Hippocampal formation (tissue), 2 donors: ENCODE data around the gene IL36G.
A peak's percentile ranks its signal among the peaks of the same experiment; 100 is the strongest.
"Not testable (repeated sequence)": the region's sequence is repeated elsewhere in the genome, so short reads cannot be mapped to it uniquely, and the experiment has no call there.

Experiments used
- DNase-seq, 2 donors: peaks; one replicate each; lab custom pipeline; 2025; lab: John Stamatoyannopoulos, UW

The IL36G gene

GRCh38 chr2:112977559-112978056 is at the start of gene IL36G:
IL36G (plus strand) TSS chr2:112978006; CDS start chr2:112978639, 633 bp downstream.
- no peak for DNase-seq

GRCh38 chr2:112933261-112933660 is 44.5 kb upstream of the IL36G start:
- no peak for DNase-seq

DNA sequence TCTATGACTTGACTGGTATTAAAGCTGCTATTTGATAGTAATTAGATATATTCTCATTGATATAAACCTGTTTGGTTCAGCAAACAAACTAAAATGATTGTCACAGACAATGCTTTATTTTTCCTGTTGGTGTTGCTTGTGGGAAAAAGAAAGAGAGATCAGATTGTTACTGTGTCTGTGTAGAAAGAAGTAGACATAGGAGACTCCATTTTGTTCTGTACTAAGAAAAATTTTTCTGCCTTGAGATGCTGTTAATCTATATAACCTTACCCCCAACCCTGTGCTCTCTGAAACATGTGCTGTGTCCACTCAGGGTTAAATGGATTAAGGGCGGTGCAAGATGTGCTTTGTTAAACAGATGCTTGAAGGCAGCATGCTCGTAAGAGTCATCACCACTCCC is 43.7 kb upstream of the IL36G start:
- not testable (repeated sequence) for DNase-seq

GRCh38 chr2:112936927-112937232 is 40.9 kb upstream of the IL36G start:
- no peak for DNase-seq

- no peak for DNase-seq
Observed at GRCh38 chr2:112938904-112939303, 38.9 kb upstream of the IL36G start.

GRCh38 chr2:112939425-112939824 is 38.4 kb upstream of the IL36G start:
- no peak for DNase-seq

GRCh38 chr2:112940859-112941625 is 36.8 kb upstream of the IL36G start:
- no peak for DNase-seq

- DNase-seq = peak; percentile 47 to 48
Observed at GRCh38 chr2:112941753-112942653, 35.8 kb upstream of the IL36G start.

DNA sequence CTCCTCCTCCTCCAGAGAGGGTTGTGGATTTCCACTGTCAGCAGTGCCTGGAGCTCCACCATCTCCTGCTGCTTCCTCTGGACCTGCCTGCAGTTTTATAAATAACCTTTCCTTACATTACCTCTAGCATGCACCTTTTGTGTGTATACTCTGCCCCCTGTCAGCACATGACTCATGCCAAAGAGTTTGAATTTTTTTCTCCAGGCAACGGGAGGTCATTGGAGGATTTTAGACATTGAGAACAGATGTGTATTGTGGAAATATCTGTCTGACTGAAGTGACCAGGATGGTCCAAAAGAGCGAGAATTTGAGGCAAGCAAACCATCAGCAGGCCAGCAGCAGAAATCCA is 35.2 kb upstream of the IL36G start:
- no peak for DNase-seq

DNA sequence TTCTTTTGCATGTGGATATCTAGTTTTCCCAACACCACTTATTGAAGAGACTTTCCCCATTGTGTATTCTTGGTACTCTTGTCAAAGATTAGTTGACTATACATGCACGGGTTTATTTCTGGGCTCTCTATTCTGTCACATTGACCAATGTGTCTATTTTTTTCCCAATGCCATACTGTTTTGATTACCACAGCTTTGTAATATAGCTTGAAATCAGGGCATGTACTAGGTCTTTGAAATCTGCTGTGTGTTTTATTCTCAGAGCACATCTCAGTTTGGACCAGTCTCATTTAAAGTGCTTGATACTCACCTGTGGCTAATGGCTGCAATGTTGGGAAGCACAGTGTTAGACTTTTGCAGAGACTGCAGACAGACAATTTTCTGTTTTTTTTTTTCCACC is 32.8 kb upstream of the IL36G start:
- DNase-seq = no peak

DNA sequence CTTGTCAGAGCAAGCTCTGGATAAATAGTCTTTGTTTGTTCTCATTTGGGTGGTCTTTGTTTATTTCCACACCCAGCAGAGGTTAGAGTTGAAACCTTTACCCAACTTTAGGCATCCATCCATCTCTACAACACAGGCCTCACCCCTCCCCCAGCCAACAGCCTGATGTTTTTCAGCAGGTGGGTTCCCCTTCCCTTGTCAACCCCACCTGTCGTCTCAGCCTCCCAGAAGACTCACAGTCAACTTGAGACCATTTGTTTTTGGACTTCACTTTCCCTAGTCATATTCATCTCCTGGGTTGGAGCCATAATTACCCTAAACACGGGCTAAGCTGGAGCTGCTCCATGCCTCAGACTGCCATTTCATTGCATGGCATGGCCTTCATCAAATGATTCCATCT is 31.7 kb upstream of the IL36G start:
- no peak for DNase-seq

- no peak for DNase-seq
Observed at GRCh38 chr2:112947374-112947773, 30.4 kb upstream of the IL36G start.

DNA sequence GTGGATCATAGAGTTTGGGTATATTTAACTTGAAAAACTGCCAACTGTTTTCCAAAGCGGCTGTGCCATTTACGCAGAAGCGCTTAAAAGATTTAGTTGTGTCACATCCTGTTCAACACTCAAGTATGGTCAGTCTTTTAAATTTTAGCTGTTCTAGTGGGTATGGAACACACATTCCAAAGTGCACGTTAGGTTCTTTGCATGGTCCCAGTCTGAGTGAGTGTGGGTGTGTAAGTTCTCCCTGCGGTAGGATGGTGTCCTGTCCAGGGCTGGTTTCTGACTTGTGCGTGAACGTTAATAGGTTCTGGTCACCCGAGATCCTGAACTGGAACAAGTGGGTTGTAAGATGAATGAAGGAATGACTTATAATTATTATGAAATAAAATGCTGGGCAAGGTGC is 28.4 kb upstream of the IL36G start:
- DNase-seq = no peak

DNA sequence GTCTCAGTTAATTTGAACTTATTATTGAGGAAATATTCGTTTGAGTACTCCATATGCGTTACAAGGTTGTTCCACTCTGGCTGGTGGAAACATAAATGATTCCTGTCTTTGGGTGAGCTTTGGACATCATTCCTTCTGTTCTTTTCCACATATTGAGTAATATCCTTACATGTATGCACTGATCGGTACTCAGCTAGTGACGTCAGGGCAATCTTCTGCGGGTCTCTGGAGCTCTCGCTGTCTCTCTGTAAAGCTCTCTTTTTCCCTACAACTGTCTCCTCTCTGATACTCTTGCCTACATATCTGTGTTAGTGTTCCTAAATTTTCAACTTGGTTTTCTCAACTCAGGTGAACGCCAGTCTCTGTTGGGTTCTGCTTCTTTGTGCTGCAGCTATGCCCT is 23.4 kb upstream of the IL36G start:
- no peak for DNase-seq

DNA sequence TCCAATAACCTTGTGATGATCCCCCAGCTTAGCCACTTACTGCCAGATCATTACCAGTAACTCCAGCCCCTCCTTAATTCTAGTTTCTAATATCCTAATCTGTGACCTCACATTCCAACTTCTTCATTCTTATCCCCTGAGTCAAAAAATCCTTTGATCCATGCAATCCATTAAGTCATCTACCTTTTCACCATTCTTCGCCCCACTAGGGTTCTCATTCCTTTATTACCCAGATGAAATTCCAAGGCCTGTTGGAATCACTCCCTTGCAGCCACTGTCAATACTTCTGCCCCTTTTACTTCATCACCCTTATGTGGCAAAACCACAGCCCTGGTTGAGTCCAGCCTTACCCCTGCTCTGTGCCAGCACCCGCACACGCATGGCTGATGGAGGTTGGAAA is 20.3 kb upstream of the IL36G start:
- DNase-seq = no peak

GRCh38 chr2:112958428-112959108 is 19.2 kb upstream of the IL36G start:
- peak in 1 of 2 donors; percentile 3 for DNase-seq

DNA sequence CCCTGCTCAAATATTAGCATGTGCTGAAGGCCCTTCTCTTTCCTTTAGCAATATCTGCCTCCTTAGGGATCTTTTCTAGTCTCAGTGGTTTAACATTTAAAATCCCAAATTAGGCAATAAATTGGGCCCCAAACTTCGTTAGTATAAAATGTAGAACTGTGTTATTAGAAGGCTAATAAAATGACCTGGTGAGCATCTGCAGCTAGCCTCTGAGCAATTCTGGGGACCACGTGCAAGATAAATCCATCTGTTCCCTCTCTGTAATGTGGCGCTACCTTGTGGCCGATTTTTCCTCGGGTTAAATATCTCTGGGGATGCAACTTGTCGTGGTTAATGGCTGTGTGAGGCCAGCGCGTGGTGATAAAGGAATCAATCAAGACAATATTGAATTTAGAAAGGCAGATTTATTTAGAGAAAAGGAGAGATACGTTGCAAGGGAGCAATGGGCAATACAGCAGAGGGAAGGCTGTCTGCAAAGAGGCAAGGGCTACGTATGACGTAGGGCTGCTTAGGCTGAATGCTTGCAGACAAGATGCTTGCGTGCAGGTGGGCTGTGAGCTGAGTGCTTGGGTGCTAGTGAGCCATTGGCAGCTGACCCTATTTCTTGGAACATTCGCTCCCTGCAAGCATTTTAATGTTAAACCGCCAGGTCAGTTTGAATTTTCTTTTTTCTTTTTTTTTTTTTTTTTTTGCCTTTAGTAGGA is 18.5 kb upstream of the IL36G start:
- DNase-seq = no peak

DNA sequence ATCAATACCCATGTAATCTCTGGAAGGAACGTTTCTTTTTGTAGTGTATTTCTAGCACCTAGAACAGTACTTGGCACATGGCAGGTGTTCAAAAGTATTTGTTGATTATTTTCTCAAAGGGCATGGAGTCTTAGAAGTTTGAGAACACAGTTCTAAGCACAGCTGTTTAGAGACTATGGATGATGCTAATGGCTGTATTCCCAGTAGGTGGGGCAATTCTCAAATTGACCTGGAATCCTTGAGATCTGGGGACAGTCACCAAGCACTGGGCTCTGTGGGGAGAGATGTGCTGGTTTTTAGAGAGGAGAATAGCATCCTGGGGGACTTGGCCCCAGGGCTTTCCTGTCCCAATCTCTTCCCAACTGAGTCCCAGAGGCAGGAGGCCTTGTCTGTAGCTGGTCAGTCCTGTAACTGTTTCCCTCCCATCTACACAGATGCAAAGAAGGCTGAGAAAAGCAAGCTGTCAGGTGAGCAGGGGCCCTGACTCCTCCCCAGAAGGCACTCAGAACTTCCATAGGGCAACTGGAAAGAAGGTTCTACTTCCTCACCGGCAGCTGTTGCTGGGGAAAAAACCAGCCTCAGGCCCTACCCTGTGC is 17.5 kb upstream of the IL36G start:
- DNase-seq = no peak

- DNase-seq = no peak
Observed at GRCh38 chr2:112962308-112963175, 15.3 kb upstream of the IL36G start.

DNA sequence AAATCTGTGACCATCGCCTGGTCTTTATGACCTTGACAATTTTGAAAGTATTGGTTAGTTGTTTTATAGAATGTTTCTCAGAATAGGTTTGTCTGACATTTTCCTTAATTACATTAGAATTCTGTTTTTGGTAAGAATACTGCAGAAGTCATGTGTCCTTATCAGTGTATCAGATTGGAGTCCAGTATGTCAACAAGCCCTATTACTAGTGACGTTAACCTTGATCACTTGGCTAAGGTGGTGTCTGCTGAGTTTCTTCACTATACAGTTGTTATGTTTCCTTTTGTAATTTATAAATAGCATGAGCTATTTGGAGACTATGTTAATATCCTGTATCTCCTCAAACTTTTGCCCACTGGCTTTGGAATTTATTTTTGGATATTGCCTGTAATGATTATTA is 10.8 kb upstream of the IL36G start:
- no peak for DNase-seq
